Stomach (tissue), 9 donors: ENCODE measurements around the gene FLYWCH2. TPM values are rescaled to one million over a fixed set of nuclear protein-coding genes. Genes with fewer than 3 reads are reported as not detected.

Experiments used
- DNase-seq, 2 donors: peaks; one replicate each; pipeline versions ENCODE4 v3.0.0 to v3.0.0-alpha.2; 2013 to 2019
- H3K27ac ChIP-seq, 5 donors: fragments of 200-600 bp in 4 of 5; sonication (generic) in 4 of 5; one replicate each; pipeline ENCODE4 v1.5.1; 2013 to 2019; ENCODE audit warnings: mild to moderate bottlenecking in 1 of 5, moderate library complexity in 1 of 5
- H3K27me3 ChIP-seq, 3 donors: fragments of 200-600 bp; sonication (generic); one replicate each; pipeline ENCODE4 v1.5.1; 2017 to 2019; ENCODE audit warnings: mixed run types in 1 of 3
- H3K36me3 ChIP-seq, 4 donors: fragments of 200-600 bp; sonication (generic); 1 replicate in 3 of 4; 2 replicates in 1 of 4; pipeline ENCODE4 v1.5.1; 2016 to 2019
- H3K4me1 ChIP-seq, 4 donors: fragments of 200-600 bp; sonication (generic); one replicate each; pipeline ENCODE4 v1.5.1; 2016 to 2019
- H3K4me3 ChIP-seq, 4 donors: fragments of 200-600 bp; sonication (generic) in 3 of 4; one replicate each; pipeline ENCODE4 v1.5.1; 2016 to 2019; ENCODE audit warnings: mild to moderate bottlenecking in 1 of 4
- H3K9me3 ChIP-seq, 4 donors: fragments of 200-600 bp; sonication (generic); one replicate each; pipeline ENCODE4 v1.5.1; 2016 to 2019
- CTCF ChIP-seq, 7 experiments: fragments of 450-650 bp in 4 of 7; fragments of 200-600 bp in 3 of 7; sonication (generic) in 3 of 7; IDR thresholded peaks; one replicate each; pipeline ENCODE4 v1.5.1; 2016 to 2019; ENCODE audit warnings: antibody characterized with exemption in 7 of 7, control low read depth in 2 of 7, mild to moderate bottlenecking in 1 of 7
- EP300 ChIP-seq: sonication (generic); formaldehyde crosslinking; IDR thresholded peaks from one replicate; pipeline ENCODE4 v1.6.1; 2017; ENCODE audit warnings: antibody characterized with exemption
- POLR2A ChIP-seq, 4 donors: fragments of 450-650 bp; IDR thresholded peaks; one replicate each; pipeline ENCODE4 v1.6.1; 2016; ENCODE audit warnings: antibody characterized with exemption in 4 of 4, control low read depth in 2 of 4, mild to moderate bottlenecking in 1 of 4, moderate library complexity in 1 of 4
- POLR2AphosphoS5 ChIP-seq, 3 donors: sonication (generic); formaldehyde crosslinking; IDR thresholded peaks; one replicate each; pipeline ENCODE4 v1.6.1; 2016; ENCODE audit warnings: antibody characterized with exemption in 3 of 3
- WGBS, 5 donors: extraction: QIAGEN DNeasy Blood & Tissue Kit in 3 of 5; methylation state at CpG; one replicate each; pipeline versions ENCODE4 v1.1.5 to v1.1.7; 2013 to 2018; 5-methylcytosine and 5-hydroxymethylcytosine counted together
- intact Hi-C: fragments of 100-400 bp; cut with DNase I; formaldehyde crosslinking; loops from one replicate; pipeline ENCODE4 v1.15.1; 2023; ENCODE audit warnings: low total_unique reads
- polyA plus RNA-seq, 3 donors: library from polyadenylated mRNA; stranded (reverse); fragments of 200-250 nt; gene quantifications; one replicate each; pipeline ENCODE4 v1.2.3, GENCODE V29; 2013
- total RNA-seq, 5 donors: library from RNA; depleted of rRNA; stranded (reverse); fragments of >200 nt; gene quantifications; one replicate each; pipeline versions ENCODE4 v1.1.0 to v1.2.3, GENCODE V29; 2014 to 2016
- donor health status: healthy with polysubstance abuse.
- donor health status: Bipolar disorder and iron deficiency.
- donor health status: healthy.

FLYWCH2 gene
- total and polyA plus RNA-seq, 8 donors: 19.6 to 76.4 (median 41.2) TPM

- Histone ChIP-seq H3K36me3 (peaks cover 8 to 18% (median 15%) of the 10 kb centered on the region in 4 donors), H3K27ac (no peak overlapping the region), H3K27me3 (no peaks in the 10 kb centered on the region), H3K4me3 (no peak overlapping the region), H3K9me3 (no peaks in the 10 kb centered on the region), H3K4me1 (peaks cover 15 to 40% (median 30%) of the 10 kb centered on the region in 4 donors)
- no peak for DNase-seq
- TF ChIP-seq CTCF (IDR thresholded peaks at IDR 0.05) (no peak), POLR2AphosphoS5 (IDR thresholded peaks at IDR 0.05) (no peak), EP300 (no peak), POLR2A (IDR thresholded peaks at IDR 0.05) (no peak)
- WGBS, 5 donors: 68 to 77% (median 74%) methylated on average over 5 of the region's 5 CpGs
- intact Hi-C loops: no loop called here
Observed at GRCh38 chr16:2910441-2910969, 27.5 kb downstream of the FLYWCH2 start.

- TF ChIP-seq POLR2A (IDR thresholded peaks at IDR 0.05) (no peak), EP300 (no peak), CTCF (IDR thresholded peaks at IDR 0.05) (peak in 1 of 7 experiments; percentile 11), POLR2AphosphoS5 (IDR thresholded peaks at IDR 0.05) (peak; percentile 73 to 97 (median 89))
- H3K27me3 ChIP-seq: no peaks in the 10 kb centered on the region
- H3K4me1 ChIP-seq: peaks cover 8 to 29% (median 21%) of the 10 kb centered on the region in 4 donors
- intact Hi-C loops: no loop called here
- no peaks in the 10 kb centered on the region for H3K9me3 ChIP-seq
- H3K27ac ChIP-seq: peak within 1 kb of the TSS; percentile 75 to 94 (median 88)
- 0 to 1% (median 0%) methylated on average over 35 to 76 of the region's 85 CpGs for WGBS, 5 donors
- peak; percentile 99 for DNase-seq
- peak within 1 kb of the TSS; percentile 82 to 88 (median 86) for H3K4me3 ChIP-seq
- peaks cover 11 to 30% (median 28%) of the 10 kb centered on the region in 4 donors for H3K36me3 ChIP-seq
Observed at GRCh38 chr16:2911638-2912329, 28.8 kb downstream of the FLYWCH2 start, which contains the start of gene FLYWCH1. TSS of gene FLYWCH1 (plus strand) at chr16:2911931. CDS start at chr16:2929686, 17,755 bp downstream.

GRCh38 chr16:2912330-2913199 lies 29.6 kb downstream of the FLYWCH2 start:
- no peak for TF ChIP-seq EP300
- peak in 2 of 3 donors; percentile 7 to 52 for TF ChIP-seq POLR2AphosphoS5 (IDR thresholded peaks at IDR 0.05)
- whole genome bisulfite sequencing, 5 donors: 4 to 9% (median 5%) methylated on average over 21 to 39 of the region's 39 CpGs
- peak overlapping the region; percentile 82 to 88 (median 86) for H3K4me3 ChIP-seq
- no peaks in the 10 kb centered on the region for H3K9me3 ChIP-seq
- H3K4me1 ChIP-seq: peaks cover 8 to 21% (median 18%) of the 10 kb centered on the region in 4 donors
- intact Hi-C loops: no loop called here
- H3K27me3 ChIP-seq: no peaks in the 10 kb centered on the region
- DNase-seq: peak; percentile 33 to 75
- H3K27ac ChIP-seq: peak overlapping the region; percentile 75 to 94 (median 88)
- peaks cover 11 to 34% (median 30%) of the 10 kb centered on the region in 4 donors for H3K36me3 ChIP-seq

- Histone ChIP-seq H3K4me3 (no peak overlapping the region), H3K27ac (peak overlapping the region in 2 of 5 donors; percentile 91 to 94), H3K9me3 (no peaks in the 10 kb centered on the region), H3K4me1 (peaks cover 8 to 20% (median 18%) of the 10 kb centered on the region in 4 donors), H3K36me3 (peaks cover 11 to 43% (median 34%) of the 10 kb centered on the region in 4 donors), H3K27me3 (no peaks in the 10 kb centered on the region)
- TF ChIP-seq EP300 (no peak), CTCF (IDR thresholded peaks at IDR 0.05) (no peak), POLR2A (IDR thresholded peaks at IDR 0.05) (no peak), POLR2AphosphoS5 (IDR thresholded peaks at IDR 0.05) (no peak)
- 87 to 92% (median 90%) methylated on average over 7 of the region's 7 CpGs for WGBS, 5 donors
- no peak for DNase-seq
- intact Hi-C loops: no loop called here
Observed at GRCh38 chr16:2913603-2914002, 30.6 kb downstream of the FLYWCH2 start.
